HCT116 (cell line): Measurements from ENCODE around the gene ZHX3.

Experiments
- CTCF ChIP-seq, 3 experiments: fragments of 200-600 bp in 1 of 3; sonication (generic) in 1 of 3; IDR thresholded peaks in 2 of 3; conservative IDR thresholded peaks in 1 of 3; 2 replicates each; pipeline ENCODE4 v1.5.1; 2012 to 2017; ENCODE audit warnings: low read depth in 2 of 3, low read length in 2 of 3, antibody characterized with exemption in 1 of 3, borderline replicate concordance in 1 of 3, control low read depth in 1 of 3, mild to moderate bottlenecking in 1 of 3, mixed read lengths in 1 of 3, mixed run types in 1 of 3, moderate library complexity in 1 of 3; ENCODE audit not compliant: insufficient read depth in 1 of 3
- EZH2 ChIP-seq: fragments of 200-600 bp; sonication (generic); IDR thresholded peaks from 2 replicates; pipeline ENCODE4 v1.6.1; 2017; ENCODE audit warnings: antibody characterized with exemption, mixed run types
- JUND ChIP-seq: IDR thresholded peaks from 2 replicates; pipeline ENCODE4 v1.6.1; 2012
- MAX ChIP-seq: IDR thresholded peaks from 2 replicates; pipeline ENCODE4 v1.6.1; 2012
- REST ChIP-seq: IDR thresholded peaks from 2 replicates; pipeline ENCODE4 v1.6.1; 2012; ENCODE audit warnings: low read depth
- TCF7L2 ChIP-seq: IDR thresholded peaks from 2 replicates; pipeline ENCODE4 v1.7.0; 2011; ENCODE audit warnings: borderline replicate concordance, inconsistent platforms; ENCODE audit not compliant: insufficient read depth, insufficient read length; ENCODE audit errors: extremely low read depth

- TF ChIP-seq CTCF (IDR thresholded peaks at IDR 0.05 in 2 of 3, conservative IDR thresholded peaks at IDR 0.05 in 1 of 3; ENCODE audit: borderline replicate concordance in 1 of 3, insufficient read depth in 1 of 3, low read depth in 2 of 3, low read length in 2 of 3) (no peak), TCF7L2 (no peak), JUND (no peak), MAX (no peak), EZH2 (no peak), REST (no peak)
These were observed 135.0 kb downstream of the ZHX3 start for GRCh38 chr20:41182296-41183212.
